ELR (cell line): ENCODE measurements around the gene SLC24A4.
"Not testable (repeated sequence)": the region's sequence is repeated elsewhere in the genome, so short reads cannot be mapped to it uniquely, and the experiment has no call there.

Source experiments
- DNase-seq: peaks from one replicate; pipeline ENCODE4 v3.0.0-alpha.2; 2015; ENCODE audit warnings: low read depth

SLC24A4 gene

GRCh38 chr14:92369097-92369496, 46.1 kb downstream of the SLC24A4 start:
- no peak for DNase-seq

- DNase-seq: no peak
Observed at GRCh38 chr14:92372230-92372629, 49.3 kb downstream of the SLC24A4 start.

DNA sequence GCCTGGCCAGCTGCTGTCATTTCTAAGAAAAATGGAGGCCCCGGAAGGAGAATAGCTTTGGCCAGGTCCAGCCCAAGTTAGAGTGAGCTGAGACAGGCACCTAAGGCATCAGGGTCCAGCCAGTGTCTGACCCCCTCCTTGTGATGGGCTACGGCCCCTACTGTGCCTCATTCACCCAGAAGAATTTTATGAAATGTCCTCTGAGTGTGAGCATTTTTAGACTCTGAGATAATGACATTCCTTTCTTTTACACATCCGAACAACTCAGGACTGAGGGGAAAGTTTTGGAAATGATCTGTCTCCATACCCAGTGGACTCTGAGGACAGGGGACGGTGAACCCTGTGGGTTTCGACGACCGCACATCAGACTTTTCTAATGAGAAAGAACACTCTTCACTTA, 50.4 kb downstream of the SLC24A4 start:
- no peak for DNase-seq

DNA sequence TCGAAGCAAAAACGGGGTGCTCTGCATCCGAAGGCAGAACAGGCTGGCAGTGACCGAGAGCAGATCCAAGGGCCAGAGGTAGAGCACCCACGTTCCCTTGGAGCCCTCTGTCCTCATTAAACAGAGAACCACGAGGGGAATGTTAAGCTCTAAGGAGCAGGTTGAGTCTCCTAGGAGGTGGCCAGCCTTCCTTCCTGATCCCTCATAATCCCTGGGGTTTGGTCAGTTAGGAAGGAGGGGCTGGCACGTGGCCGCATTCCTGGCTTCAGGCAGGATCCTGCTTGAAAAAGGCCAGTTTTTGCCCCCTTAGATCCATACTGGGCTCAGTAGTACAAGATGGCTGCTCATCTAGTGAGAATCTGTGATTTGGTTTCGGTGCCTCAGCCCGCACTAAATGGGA, 57.2 kb downstream of the SLC24A4 start:
- DNase-seq: no peak

DNA sequence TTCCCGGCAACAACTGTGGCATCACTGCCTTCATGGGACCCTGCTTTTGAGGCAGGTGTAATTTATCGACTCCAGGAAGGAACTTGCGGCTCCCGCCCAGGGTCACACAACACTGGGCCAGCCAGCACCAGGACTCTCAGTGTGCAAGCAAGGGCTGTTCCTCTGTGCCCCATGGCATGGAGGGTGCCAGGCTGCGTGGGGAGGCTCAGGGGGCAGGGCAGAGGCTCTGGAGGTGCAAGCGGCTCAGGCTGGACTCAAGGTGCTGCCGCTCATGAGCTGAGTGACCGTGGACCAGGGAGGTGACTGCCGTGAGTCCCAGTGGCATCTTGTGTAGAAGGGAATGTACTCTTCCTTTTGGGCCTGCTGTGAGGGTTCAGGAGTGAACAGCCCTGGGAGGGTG, 57.6 kb downstream of the SLC24A4 start:
- DNase-seq: no peak

GRCh38 chr14:92382677-92383076, 59.7 kb downstream of the SLC24A4 start:
- peak; percentile 36 for DNase-seq

DNA sequence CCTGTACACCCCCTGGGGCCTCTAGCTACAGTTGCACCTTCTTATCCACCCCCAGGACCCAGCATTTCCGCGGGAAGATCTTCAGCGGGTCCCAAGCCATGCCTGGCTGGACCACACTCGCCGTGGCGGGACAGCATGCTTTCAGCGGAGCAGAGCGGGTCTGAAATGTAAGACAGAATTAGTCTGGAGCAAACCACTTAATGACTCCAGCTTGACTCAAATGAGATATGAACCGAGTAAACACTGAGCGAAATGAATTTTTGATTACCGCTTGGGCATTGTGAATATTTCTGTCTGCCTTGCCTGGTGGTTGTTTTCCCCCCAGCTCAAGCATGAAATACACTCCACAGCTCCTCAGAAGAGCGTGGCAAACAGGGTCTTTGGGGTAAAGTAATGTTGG, 60.8 kb downstream of the SLC24A4 start:
- DNase-seq: no peak

DNA sequence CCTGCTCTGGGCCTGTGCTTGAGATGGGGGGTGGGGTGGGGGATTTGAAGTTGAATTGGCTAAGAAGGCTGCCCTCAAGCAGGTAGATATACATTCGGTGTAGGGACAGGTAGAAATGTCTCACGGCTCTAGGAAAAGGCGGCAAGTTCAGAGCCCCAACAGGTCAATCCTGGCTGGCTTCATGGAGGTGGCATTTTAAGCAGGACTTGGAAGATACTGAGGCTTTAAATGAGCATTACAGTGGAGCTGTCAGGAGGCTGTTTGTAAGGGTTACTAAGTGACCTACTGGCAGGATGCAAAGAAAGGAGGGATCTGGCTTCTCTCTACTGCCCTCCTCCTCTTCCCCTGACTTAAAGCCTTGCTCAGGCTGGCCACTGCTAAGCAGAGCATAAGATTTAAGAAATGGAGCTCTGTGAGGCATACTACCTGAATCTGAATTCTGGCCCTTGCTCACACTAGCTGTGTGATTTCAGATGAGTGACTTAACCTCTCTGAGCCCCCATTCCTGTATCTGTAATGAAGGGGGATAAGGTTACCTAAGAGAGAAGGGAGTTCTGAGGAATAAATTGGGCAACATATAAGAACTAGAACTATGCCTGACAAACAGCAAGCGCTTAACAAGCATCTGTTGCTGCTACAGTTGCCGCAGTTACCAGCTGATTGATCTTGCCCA, 61.6 kb downstream of the SLC24A4 start:
- DNase-seq: no peak

- no peak for DNase-seq
Observed at GRCh38 chr14:92385561-92385960, 62.6 kb downstream of the SLC24A4 start.

DNA sequence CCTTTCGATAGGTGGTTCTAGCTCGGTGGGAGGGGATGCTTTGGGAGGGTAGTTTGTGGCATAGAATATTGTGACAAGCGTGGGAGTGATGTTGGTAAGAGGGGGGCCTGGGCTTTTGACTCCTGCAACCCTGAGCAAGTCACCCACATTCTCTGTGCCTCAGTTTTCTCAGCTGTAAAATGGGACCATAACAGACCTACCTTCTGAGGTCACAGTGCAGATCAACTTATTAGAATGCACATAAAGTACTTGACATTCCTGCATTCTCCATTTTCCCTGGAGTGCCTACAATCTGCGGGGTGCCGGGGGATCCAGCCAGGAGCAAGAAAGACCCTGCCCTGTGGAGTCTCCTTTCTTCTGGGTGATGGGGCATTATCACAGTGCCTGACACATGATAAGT, 63.2 kb downstream of the SLC24A4 start:
- DNase-seq: no peak

DNA sequence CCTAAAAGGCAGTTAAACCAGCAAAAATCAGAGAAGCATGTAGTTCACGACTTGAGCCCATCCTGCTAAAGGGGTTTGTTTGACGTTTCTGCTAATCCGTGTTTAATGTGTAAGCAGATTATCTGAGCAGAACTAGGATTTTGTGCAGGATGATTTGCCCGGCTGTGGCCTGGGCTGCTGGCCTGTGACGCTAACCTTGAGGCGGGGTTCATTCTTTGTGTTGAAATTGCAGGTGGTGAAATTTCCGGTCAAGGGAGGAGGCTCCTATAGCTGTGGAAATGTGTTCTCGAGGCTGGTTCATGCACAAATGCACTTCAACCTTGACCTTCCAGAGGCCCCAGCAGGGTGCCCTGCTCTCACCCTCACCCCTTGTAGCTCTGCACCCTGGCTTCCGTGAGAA, 63.7 kb downstream of the SLC24A4 start:
- DNase-seq: no peak

- no peak for DNase-seq
Observed at GRCh38 chr14:92387578-92387977, 64.6 kb downstream of the SLC24A4 start.

DNA sequence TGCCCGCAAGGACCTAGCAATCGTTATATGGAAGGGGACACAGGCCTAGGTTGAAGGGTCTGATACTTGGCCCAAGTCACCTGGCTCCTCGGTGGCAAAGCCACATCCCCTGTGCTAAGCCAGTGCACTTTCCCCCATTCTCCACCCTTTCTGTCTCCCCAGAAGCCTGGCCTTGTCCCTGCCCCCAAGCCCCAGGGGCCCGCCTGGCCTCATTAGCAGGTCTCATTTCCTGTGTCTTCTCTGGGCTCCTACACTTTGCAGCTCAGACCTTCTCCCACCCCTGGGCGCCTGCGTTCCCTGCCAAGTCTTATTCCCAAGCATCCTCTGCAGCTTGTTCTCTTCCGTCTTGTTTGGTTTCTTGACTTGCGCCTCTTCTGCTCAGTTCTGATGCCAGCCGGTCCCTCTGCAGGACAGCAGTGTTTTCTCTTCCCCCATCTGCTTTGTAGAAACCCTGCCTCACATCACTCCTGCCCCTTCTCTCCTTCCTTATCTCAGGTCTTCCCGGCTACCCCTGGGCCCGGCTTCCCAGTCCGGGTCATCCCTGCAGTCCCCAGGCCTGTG, 66.7 kb downstream of the SLC24A4 start:
- no peak for DNase-seq

DNA sequence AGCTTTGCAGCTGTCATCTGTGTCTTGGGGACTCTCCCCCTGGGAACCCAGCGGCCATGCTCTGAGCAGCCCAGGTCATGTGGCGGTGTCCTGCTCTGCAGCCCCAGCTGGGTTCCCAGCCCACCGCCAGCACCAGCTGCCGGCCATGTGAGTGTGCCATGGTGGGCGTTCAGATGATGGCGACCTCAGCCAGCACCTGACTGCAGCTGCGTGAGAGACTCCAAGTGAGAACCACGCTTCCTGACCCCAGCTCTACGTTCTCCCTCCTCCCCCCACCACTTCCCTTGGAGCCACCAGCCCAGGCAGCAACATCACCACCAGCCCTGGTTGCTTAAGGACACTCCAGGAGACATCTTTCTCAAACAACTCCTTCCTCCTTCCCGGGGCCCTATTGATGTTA, 68.8 kb downstream of the SLC24A4 start:
- DNase-seq: no peak

GRCh38 chr14:92392711-92393110, 69.7 kb downstream of the SLC24A4 start:
- DNase-seq: no peak

DNA sequence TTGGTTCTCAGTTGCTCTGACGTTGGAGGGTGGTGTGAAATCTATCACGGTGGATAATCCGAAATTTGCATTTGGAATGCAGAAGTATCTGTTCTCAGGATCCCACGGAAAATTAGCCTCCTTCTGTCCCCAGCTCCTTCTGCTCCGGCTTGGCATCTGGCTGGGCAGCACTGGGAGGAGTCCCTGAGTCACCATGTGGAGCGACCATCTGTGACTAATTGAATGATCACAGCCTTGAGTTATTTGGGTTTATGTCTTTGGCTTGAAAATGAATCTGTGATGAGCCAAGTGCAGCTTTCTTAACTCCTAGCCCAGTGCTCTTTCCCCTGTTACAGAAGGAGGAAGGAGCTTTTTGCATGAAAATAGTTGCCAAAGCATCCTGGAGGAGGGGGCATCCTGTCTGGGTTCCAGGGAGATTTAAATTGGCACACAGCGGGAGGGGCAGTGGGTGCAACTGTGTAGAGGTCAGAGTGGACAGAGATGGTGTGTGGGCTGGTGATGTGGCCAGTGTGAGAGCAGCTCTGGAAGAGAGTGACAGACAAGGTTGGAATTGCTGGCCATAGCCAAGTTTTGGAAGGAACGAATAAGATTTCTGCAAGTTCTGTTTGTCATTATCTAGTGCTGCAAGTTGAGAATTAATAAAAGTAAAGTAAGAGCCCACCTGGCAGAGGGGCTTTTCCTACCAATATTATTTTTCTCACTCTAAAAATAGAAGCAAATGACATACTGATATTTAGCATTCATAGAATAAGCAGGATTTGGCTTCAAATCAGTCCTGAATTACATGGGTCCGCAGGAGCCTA, 74.4 kb downstream of the SLC24A4 start:
- peak; percentile 91 for DNase-seq

- DNase-seq: no peak
Observed at GRCh38 chr14:92397953-92398564, 75.1 kb downstream of the SLC24A4 start.

DNA sequence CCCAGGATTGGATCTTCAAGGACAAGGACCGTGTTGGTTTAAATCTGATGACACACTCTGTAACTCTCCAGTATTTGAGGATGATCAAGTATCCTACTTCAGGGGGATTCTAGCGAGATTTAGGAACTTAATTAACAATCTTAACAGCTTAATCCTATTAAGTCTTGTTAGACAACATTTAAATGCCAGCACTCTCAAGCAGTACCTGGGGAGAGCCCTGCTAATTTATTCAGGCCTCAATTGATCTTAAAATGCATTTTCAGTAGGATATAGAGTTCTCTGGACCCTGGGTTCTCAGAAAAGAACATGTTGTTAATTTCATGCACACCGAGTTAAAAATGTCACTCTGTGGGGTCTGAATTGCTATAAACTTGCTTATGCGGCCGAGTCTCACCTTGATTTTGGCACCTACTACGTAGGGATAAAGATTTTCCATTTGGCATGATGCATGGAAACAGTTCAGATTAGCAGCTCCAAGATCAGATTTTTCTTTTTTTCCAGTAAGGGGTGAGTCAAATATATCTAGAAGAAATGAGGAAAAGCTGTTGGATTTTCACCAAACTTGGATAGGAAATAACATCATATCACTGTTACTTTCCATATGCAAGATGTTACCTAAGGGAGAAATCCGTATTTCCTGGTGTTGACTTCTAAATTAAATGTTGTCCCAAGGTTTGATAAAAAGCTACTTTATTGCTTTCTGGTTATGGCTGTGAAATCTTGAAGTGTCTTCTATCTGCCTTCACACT, 76.1 kb downstream of the SLC24A4 start:
- DNase-seq: no peak

GRCh38 chr14:92400579-92401444, 77.8 kb downstream of the SLC24A4 start:
- no peak for DNase-seq

DNA sequence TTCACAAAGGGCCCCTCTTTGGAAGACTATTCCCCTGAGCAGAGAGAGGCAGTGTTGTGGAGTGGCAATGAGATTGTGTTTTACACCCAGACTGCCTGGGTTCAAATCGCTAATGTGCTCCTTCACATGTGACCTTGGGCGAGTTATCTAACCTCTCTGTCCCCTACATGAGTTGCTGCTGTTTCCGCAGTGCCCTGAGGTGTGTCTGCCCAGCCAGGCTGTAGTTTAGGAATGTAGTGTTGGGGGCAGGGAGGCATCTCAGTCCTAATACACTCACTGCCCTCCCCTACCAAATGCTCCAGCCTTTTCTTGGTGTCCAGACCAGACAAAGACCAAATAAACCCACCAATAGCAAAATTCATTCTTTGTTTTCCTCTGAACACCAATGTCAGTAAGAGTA, 78.6 kb downstream of the SLC24A4 start:
- no peak for DNase-seq

DNA sequence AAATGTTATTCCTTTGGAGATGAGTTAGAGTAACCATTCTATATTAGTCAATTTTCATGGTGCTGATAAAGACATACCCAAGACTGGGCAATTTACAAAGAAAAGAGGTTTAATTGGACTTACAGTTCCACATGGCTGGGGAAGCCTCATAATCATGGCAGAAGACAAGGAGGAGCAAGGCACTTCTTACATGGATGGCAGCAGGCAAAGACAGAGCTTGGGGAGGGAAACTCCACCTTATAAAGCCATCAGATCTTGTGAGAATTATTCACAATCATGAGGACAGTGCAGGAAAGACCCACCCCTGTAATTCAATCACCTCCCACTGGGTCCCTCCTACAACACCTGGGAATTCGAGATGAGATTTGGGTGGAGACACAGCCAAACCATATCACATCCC, 79.5 kb downstream of the SLC24A4 start:
- not testable (repeated sequence) for DNase-seq
